ENCODE data around the gene RGS6.

- TF ChIP-seq POLR2A (IDR thresholded peaks at IDR 0.05) = no peak
- no peak for TF ChIP-seq CTCF (IDR thresholded peaks at IDR 0.05)
Measured at GRCh38 chr14:72172049-72172448, 239.8 kb downstream of the RGS6 start.
